Activated T-helper 1 cell treated with anti-CD3 and anti-CD28 coated beads, Interleukin-12 subunit alpha, Interleukin-12 subunit beta, Interleukin-2, Interleukin-4 antibody, amounts not matched to agents 30 ng/mL and 10 ng/mL and 1 ng/mL, durations not matched to agents 14 hours and 24 hours and 36 hours (primary cell): ENCODE data around the gene CHRDL2. TPM values are rescaled to one million over a fixed set of nuclear protein-coding genes. Genes with fewer than 3 reads are reported as not detected.
A peak's percentile ranks its signal among the peaks of the same experiment; 100 is the strongest.
"Not testable (repeated sequence)": the region's sequence is repeated elsewhere in the genome, so short reads cannot be mapped to it uniquely, and the experiment has no call there.

ENCODE experiments used
- DNase-seq: peaks from one replicate; pipeline ENCODE4 v3.0.0; 2021; ENCODE audit warnings: low spot score
- H3K27ac Mint-ChIP-seq: one replicate; pipeline ENCODE4 v1.8.0; 2021; ENCODE audit warnings: mild to moderate bottlenecking, mixed read lengths
- H3K27me3 Mint-ChIP-seq: one replicate; pipeline ENCODE4 v1.8.0; 2022; ENCODE audit warnings: mild to moderate bottlenecking, moderate library complexity, mixed read lengths; ENCODE audit not compliant: insufficient read depth
- H3K36me3 Mint-ChIP-seq: one replicate; pipeline ENCODE4 v1.8.0; 2021; ENCODE audit warnings: low read depth, mixed read lengths
- H3K4me1 Mint-ChIP-seq: one replicate; pipeline ENCODE4 v1.8.0; 2021; ENCODE audit warnings: low read depth, mixed read lengths
- H3K4me3 Mint-ChIP-seq: one replicate; pipeline ENCODE4 v1.8.0; 2021; ENCODE audit warnings: mild to moderate bottlenecking, moderate library complexity, mixed read lengths
- H3K9me3 Mint-ChIP-seq: one replicate; pipeline ENCODE4 v1.8.0; 2021; ENCODE audit warnings: mixed read lengths
- intact Hi-C: fragments of 100-400 bp; cut with micrococcal nuclease; formaldehyde crosslinking; loops from one replicate; pipeline ENCODE4 v1.15.1; 2024
- total RNA-seq: library from RNA; stranded (reverse); gene quantifications from 2 replicates; pipeline ENCODE4 v1.2.3, GENCODE V29; 2022

The CHRDL2 gene, protein sequence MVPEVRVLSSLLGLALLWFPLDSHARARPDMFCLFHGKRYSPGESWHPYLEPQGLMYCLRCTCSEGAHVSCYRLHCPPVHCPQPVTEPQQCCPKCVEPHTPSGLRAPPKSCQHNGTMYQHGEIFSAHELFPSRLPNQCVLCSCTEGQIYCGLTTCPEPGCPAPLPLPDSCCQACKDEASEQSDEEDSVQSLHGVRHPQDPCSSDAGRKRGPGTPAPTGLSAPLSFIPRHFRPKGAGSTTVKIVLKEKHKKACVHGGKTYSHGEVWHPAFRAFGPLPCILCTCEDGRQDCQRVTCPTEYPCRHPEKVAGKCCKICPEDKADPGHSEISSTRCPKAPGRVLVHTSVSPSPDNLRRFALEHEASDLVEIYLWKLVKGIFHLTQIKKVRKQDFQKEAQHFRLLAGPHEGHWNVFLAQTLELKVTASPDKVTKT
- total RNA-seq = not detected in 2 replicates

DNA sequence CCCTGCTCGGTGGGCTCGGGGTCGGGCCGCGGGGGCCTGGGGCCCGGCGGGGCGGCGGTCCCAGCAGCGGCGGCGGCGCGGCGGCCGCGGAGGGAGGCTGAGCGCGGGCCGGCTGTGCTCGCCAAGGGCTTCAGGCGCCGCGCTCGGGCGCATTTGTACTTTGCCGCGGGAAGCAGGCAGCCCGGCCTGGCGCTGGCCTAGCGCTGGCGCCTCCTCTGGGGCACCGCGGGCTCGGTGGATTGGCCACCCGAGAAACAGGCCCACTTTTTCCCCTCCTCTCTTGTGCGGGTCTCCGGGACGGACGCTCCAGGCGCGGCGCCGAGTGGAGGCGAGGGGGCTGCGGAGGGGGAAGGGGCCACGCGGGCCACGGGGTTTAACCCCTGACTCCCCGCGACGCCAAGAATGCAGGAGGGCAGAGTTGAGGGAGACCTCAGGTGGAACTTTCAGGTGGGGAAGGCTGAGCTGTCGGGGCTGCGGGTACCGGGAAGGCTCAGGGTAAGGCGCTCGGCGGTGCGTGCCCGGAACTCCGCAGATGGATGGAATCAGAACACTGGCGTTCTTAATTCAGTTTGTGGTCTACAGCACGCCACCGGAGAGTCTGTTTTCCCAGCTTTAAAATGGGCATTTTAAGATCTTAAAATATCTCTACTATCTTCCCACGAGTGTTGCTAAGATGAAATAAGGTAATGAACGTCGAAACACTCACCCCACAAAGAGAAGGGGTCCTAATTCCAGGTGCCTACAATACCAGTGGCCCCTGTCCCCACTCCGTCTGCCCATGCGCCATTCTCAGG lies at the start of gene CHRDL2:
CHRDL2 (minus strand) TSS at position 126 of the 794 bp plus-strand sequence. CDS start 538 bp downstream, outside the sequence.
- Mint-ChIP-seq H3K9me3 (no peaks in the 10 kb centered on the region), H3K27ac (no peak within 1 kb of the TSS), H3K36me3 (no peaks in the 10 kb centered on the region), H3K4me3 (no peak within 1 kb of the TSS), H3K27me3 (peaks cover 73% of the 10 kb centered on the region), H3K4me1 (no peaks in the 10 kb centered on the region)
- intact Hi-C loops = no loop called here
- DNase-seq = no peak

DNA sequence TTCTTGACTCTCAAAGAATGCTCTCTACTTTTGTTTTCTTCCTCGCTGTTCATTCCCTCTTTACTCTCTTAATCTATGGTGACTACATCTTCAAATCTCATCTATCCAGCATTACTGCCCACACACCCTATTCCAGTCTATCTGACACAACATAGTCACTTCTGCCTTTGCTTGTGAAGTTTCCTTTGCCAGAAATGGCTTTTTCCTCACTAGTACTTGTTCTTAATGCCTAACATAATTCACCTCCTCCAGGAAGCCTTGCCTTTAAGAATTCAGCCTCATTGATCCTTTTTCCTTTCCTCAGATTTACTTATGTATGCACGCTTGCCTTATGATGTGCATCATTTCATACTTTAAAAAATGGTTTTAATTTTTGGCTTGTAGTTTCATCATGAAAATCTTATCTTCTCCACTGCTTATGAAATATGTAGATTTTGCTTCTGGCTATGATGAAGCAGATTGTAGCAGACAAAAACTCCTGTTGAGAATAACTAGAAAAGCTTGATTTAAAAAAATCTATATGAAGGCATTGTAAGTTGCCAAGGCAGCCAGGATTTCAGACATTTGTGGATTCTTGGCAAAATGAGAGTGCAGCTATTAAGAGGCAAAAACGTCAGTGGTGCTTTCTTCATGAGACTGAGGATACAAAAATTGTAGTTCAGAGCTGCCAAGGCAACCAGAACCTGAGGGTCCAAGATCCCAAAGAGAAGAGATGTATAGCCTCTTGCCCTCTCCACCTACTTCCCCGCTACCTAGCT lies 49.2 kb upstream of the CHRDL2 start:
- no peak overlapping the region for H3K4me3 Mint-ChIP-seq
- peaks cover 3% of the 10 kb centered on the region for H3K36me3 Mint-ChIP-seq
- H3K9me3 Mint-ChIP-seq = no peaks in the 10 kb centered on the region
- no peaks in the 10 kb centered on the region for H3K27me3 Mint-ChIP-seq
- intact Hi-C loops = no loop called here
- no peak for DNase-seq
- no peak overlapping the region for H3K27ac Mint-ChIP-seq
- peaks cover 4% of the 10 kb centered on the region for H3K4me1 Mint-ChIP-seq

DNA sequence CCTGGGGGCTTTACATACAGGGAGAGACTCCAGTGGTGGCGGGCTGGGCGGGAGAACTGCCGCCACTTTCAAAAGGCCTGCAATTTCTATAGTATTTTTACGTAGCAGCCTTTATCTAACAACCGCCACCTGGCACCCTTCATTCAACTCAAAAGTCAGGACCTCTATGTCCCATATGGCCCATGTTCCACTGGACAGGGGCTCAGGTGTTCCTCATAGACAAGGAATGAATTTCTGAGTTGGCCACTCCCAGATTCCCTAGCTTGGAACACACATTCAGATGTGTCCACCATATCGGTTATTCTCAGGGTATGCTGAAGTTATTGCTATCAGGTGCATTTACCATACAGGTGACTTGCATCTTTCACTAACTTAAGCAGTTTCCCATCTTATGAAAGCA lies 47.4 kb upstream of the CHRDL2 start:
- Mint-ChIP-seq H3K4me3 (no peak overlapping the region), H3K27ac (no peak overlapping the region), H3K9me3 (no peaks in the 10 kb centered on the region), H3K36me3 (peaks cover 7% of the 10 kb centered on the region), H3K27me3 (no peaks in the 10 kb centered on the region), H3K4me1 (peaks cover 4% of the 10 kb centered on the region)
- no peak for DNase-seq
- intact Hi-C loops = no loop called here

DNA sequence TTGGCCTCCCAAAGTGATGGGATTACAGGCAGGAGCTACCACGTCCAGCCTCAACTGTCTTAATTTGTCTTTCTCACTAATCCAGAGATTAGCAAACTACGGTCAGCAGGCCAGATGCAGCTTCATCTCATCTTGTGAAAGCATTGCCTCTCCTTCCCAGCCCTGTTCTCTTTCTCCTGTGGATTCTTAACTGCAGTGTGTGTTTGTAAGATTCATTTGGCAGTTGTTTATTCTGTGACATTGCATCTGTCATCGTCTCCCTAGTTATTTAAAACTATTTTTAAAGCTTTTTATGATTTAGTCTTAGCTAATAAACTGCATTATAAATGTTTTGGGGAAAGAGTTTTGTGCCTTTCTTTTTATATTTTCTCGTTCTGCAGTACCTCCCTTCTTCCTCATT lies 46.7 kb upstream of the CHRDL2 start:
- H3K27ac Mint-ChIP-seq = no peak overlapping the region

DNA sequence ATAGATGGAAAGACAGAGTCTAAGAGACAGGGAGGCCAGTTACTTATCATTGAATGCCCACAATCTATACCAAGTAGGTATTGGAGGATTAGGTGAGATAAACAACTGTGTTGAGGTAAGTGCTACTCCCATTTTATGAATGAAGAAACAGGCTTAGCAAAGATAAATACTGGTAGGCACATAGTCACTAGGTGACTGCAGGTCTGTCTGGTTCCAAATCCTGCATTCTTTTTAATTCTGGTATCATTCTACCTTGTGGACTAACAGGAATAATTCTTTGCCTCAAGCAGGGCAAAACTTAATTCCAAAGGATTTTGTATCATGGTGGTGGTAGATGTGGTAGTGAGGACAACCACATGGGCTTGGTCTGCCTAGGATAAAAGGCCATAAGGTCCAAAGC lies 45.8 kb upstream of the CHRDL2 start:
- Mint-ChIP-seq H3K27me3 (no peaks in the 10 kb centered on the region), H3K9me3 (no peaks in the 10 kb centered on the region), H3K27ac (no peak overlapping the region), H3K4me3 (no peak overlapping the region), H3K4me1 (peaks cover 4% of the 10 kb centered on the region), H3K36me3 (peaks cover 7% of the 10 kb centered on the region)
- intact Hi-C loops = no loop called here
- DNase-seq = no peak

More for the DNA sequence above, 46.7 kb upstream of the CHRDL2 start:
- Mint-ChIP-seq H3K27me3 (no peaks in the 10 kb centered on the region), H3K4me3 (no peak overlapping the region), H3K4me1 (peaks cover 4% of the 10 kb centered on the region), H3K36me3 (peaks cover 7% of the 10 kb centered on the region), H3K9me3 (no peaks in the 10 kb centered on the region)
- no peak for DNase-seq
- intact Hi-C loops = no loop called here

DNA sequence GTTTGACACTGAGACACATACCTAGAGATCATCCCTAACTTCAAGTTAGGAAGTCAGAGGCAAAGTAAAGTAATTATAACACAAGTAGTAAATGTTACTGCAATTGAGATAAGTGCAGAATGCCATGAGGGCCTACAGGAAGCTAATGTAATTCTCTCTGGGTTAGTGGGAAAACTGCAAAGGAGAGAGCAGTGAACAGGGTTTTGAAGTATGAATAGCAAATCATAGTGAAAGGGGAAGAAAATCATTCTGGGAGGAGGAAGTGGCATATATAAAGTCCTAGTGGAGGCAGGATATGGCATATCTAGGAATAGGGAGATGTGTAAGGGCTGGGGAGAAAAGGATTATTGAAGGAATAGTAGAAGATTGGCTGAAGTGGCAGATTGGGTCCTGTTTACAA lies 45.3 kb upstream of the CHRDL2 start:
- H3K27ac Mint-ChIP-seq = no peak overlapping the region
- no peaks in the 10 kb centered on the region for H3K27me3 Mint-ChIP-seq
- H3K4me1 Mint-ChIP-seq = peaks cover 4% of the 10 kb centered on the region
- intact Hi-C loops = no loop called here
- H3K4me3 Mint-ChIP-seq = no peak overlapping the region
- H3K36me3 Mint-ChIP-seq = peaks cover 7% of the 10 kb centered on the region
- H3K9me3 Mint-ChIP-seq = no peaks in the 10 kb centered on the region
- no peak for DNase-seq

DNA sequence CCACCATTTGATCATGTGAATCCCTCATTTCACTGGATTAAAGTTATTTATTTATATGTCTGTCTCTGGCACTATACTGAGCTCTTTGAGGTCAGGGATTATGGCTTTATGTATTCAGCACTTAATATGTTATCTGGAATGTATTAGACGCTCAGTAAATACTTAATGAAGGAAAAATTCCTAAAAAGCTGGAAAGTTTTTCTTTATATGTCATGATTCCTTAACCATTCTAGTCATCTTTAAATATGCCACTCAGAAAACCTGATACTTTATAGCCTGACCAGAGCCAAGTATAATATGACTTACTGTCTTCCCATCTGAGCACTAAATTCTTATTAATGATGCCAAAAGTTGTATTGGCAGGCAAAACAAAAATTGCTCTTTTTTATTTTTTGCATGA lies 44.5 kb upstream of the CHRDL2 start:
- no peaks in the 10 kb centered on the region for H3K27me3 Mint-ChIP-seq
- H3K4me1 Mint-ChIP-seq = peaks cover 4% of the 10 kb centered on the region
- no peak overlapping the region for H3K4me3 Mint-ChIP-seq
- H3K9me3 Mint-ChIP-seq = no peaks in the 10 kb centered on the region
- peaks cover 7% of the 10 kb centered on the region for H3K36me3 Mint-ChIP-seq
- no peak overlapping the region for H3K27ac Mint-ChIP-seq
- no peak for DNase-seq
- intact Hi-C loops = no loop called here

DNA sequence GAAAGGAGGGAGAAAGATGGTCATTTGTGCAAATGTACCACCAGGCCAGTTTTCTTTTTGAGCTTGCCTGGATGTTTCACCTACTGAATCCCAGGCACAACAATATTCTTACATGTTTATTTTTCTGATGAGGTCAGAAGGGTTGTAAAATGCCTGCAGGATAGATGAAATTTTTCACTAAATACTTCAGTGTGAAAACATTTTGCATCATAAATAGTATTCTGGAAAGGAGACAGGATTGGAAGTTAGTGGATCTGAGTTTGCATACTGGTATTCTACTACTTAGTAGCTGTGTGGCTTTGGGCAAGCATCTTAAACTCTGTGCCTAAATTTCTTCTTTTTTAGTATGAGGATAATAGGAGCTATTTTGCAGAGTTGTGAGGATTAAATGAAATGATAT lies 42.2 kb upstream of the CHRDL2 start:
- Mint-ChIP-seq H3K4me3 (no peak overlapping the region), H3K9me3 (no peaks in the 10 kb centered on the region), H3K36me3 (peaks cover 7% of the 10 kb centered on the region), H3K27me3 (no peaks in the 10 kb centered on the region), H3K4me1 (peaks cover 18% of the 10 kb centered on the region), H3K27ac (no peak overlapping the region)
- DNase-seq = no peak
- intact Hi-C loops = no loop called here

DNA sequence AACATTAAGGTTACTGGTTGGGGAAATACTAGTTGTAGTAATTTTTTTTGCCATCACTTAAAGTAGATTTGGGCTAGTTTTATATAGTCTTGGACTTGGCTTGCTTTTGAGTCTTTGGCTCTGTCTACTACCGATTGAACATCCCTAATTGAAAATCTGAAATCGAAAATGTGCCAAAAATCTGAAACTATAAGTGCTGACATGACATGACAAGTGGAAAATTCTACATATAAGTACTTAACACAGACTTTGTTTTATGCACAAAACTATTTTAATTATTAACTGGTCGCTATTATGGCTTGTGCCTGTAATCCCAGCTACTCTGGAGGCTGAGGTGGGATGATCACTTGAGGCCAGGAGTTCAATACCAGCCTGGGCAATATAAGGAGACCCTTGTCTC lies 39.9 kb upstream of the CHRDL2 start:
- H3K4me1 Mint-ChIP-seq = peaks cover 26% of the 10 kb centered on the region
- H3K27me3 Mint-ChIP-seq = no peaks in the 10 kb centered on the region
- H3K27ac Mint-ChIP-seq = no peak overlapping the region
- DNase-seq = no peak
- peaks cover 2% of the 10 kb centered on the region for H3K9me3 Mint-ChIP-seq
- no peak overlapping the region for H3K4me3 Mint-ChIP-seq
- intact Hi-C loops = no loop called here
- peaks cover 5% of the 10 kb centered on the region for H3K36me3 Mint-ChIP-seq

DNA sequence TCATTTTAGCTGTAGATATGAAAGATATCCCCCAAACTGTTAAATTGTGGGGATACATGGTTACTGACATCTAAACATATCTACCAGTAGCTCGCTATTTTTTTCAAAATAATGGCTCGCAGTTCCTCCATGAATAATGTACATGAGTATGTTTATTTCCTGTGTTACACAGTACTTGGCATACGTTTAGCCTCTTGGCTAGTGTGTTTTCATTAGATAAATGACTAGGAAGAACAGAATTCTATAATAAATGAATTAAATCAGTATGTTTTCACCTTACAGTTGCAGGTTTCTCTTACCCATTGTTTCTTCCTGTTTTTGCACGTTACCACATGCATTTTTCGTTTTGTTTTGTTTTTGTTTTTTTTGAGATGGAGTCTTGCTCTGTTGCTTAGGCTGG lies 39.2 kb upstream of the CHRDL2 start:
- no peak for DNase-seq
- H3K27ac Mint-ChIP-seq = no peak overlapping the region
- no peak overlapping the region for H3K4me3 Mint-ChIP-seq
- peaks cover 7% of the 10 kb centered on the region for H3K36me3 Mint-ChIP-seq
- peaks cover 26% of the 10 kb centered on the region for H3K4me1 Mint-ChIP-seq
- H3K9me3 Mint-ChIP-seq = peaks cover 4% of the 10 kb centered on the region
- H3K27me3 Mint-ChIP-seq = no peaks in the 10 kb centered on the region
- intact Hi-C loops = no loop called here

DNA sequence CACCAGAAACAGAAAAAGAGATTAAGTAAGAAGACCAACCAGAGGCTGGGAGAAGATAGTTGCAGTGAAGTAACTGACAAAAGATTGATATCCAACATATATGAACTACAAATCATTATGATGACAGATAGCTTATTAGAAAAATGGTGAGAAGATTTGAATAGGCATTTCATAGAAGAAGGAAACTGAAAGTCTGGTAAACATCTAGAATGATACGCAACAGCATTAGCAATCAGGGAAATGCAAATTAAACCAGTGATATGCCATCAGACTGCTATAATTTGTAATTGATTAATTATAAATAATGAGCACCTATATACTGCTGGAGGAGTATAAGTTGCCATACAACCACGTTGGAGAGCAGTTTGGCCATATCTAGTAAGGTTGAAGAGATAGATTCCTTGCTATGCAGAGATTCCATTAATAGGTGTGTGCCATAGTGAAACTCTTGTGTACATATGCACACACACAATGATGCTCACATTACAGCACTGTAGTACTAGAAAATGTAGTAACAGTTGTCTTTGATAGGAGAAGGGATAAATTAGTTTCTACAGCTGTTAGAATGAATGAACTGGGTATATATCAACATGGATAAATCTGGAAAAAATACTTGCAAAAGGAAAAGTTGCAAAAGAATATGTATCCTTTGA lies 38.0 kb upstream of the CHRDL2 start:
- Mint-ChIP-seq H3K4me1 (peaks cover 26% of the 10 kb centered on the region), H3K27ac (no peak overlapping the region), H3K27me3 (no peaks in the 10 kb centered on the region), H3K9me3 (peaks cover 4% of the 10 kb centered on the region), H3K4me3 (no peak overlapping the region), H3K36me3 (peaks cover 7% of the 10 kb centered on the region)
- intact Hi-C loops = loop anchor here (2.0 kb wide), 1 partner anchor 20 kb away; the partner anchor contains the start of gene RNF169
- no peak for DNase-seq

DNA sequence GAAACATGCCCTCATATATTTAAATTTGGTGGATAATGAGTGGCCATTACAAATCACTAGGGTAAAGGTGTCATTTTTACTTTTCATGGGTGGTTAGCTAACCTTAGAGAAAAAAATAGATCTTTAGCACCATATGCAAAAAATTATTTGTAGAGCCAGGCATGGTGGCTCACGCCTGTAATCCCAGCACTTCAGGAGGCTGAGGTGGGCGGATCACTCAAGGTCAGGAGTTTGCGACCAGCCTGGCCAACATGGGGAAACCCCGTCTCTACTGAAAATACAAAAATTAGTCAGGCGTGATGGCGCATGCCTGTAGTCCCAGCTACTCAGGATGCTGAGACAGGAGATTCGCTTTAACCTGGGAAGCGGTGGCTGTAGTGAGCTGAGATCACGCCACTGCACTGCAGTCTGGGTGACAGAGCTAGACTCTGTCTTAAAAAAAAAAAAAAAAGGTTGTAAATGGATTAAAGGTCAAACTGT lies 37.0 kb upstream of the CHRDL2 start:
- not testable (repeated sequence) for H3K27me3 Mint-ChIP-seq, DNase-seq, H3K4me3 Mint-ChIP-seq
- peak overlapping the region; percentile 34 for H3K27ac Mint-ChIP-seq
- H3K4me1 Mint-ChIP-seq = peaks cover 34% of the 10 kb centered on the region
- H3K9me3 Mint-ChIP-seq = peaks cover 12% of the 10 kb centered on the region
- peaks cover 14% of the 10 kb centered on the region for H3K36me3 Mint-ChIP-seq
- intact Hi-C loops = loop anchor here (2.0 kb wide), 1 partner anchor 19 kb away; the partner anchor contains the start of gene RNF169
